ENCODE measurements around the gene CALML6.
"Not testable (repeated sequence)": the region's sequence is repeated elsewhere in the genome, so short reads cannot be mapped to it uniquely, and the experiment has no call there.

CALML6 gene

GRCh38 chr1:1914971-1915692 lies at the start of gene CALML6:
Gene CALML6, plus strand, starts transcription at chr1:1915260. Its CDS starts 21 bp downstream, at chr1:1915281.
- no peak for DNase-seq

- no peak for DNase-seq
Observed at GRCh38 chr1:1867164-1867563, 47.9 kb upstream of the CALML6 start.

GRCh38 chr1:1869469-1869868 lies 45.6 kb upstream of the CALML6 start:
- no peak for DNase-seq

- DNase-seq = no peak
Observed at GRCh38 chr1:1872329-1872994, 42.6 kb upstream of the CALML6 start.

- DNase-seq = no peak
Observed at GRCh38 chr1:1873186-1873585, 41.9 kb upstream of the CALML6 start.

- no peak for DNase-seq
Observed at GRCh38 chr1:1874901-1875300, 40.2 kb upstream of the CALML6 start.

GRCh38 chr1:1875932-1876331 lies 39.1 kb upstream of the CALML6 start:
- peak; percentile 82 for DNase-seq

GRCh38 chr1:1876335-1876930 lies 38.6 kb upstream of the CALML6 start:
- no peak for DNase-seq

GRCh38 chr1:1877865-1878436 lies 37.1 kb upstream of the CALML6 start:
- no peak for DNase-seq

- DNase-seq = no peak
Observed at GRCh38 chr1:1879942-1880341, 35.1 kb upstream of the CALML6 start.

GRCh38 chr1:1880617-1881312 lies 34.3 kb upstream of the CALML6 start:
- no peak for DNase-seq

- no peak for DNase-seq
Observed at GRCh38 chr1:1881727-1882126, 33.3 kb upstream of the CALML6 start.

GRCh38 chr1:1883092-1883873 lies 31.8 kb upstream of the CALML6 start:
- no peak for DNase-seq

GRCh38 chr1:1883890-1884289 lies 31.2 kb upstream of the CALML6 start:
- DNase-seq = not testable (repeated sequence)

GRCh38 chr1:1889090-1889750 lies 25.8 kb upstream of the CALML6 start:
- no peak for DNase-seq

- peak; percentile 51 for DNase-seq
Observed at GRCh38 chr1:1889847-1890505, 25.1 kb upstream of the CALML6 start.

GRCh38 chr1:1890506-1891348 lies 24.3 kb upstream of the CALML6 start, which contains the start of gene GNB1:
Gene GNB1, minus strand, starts transcription at chr1:1891087. Its CDS starts 65,634 bp downstream, at chr1:1825453.
- DNase-seq = peak; percentile 92

- peak; percentile 79 for DNase-seq
Observed at GRCh38 chr1:1891349-1892078, 23.5 kb upstream of the CALML6 start.

- no peak for DNase-seq
Observed at GRCh38 chr1:1892079-1892762, 22.8 kb upstream of the CALML6 start.

Measured in activated CD4-positive, alpha-beta T cell treated with anti-CD3 and anti-CD28 coated beads, Interleukin-10, Interleukin-2, amounts not matched to agents 100 ng/mL and 50 ng/mL, durations not matched to agents 16 hours and 8 hours (primary cell).